HG03135 (cell line): ENCODE results near the gene GLG1.
"Not testable (repeated sequence)": the region's sequence is repeated elsewhere in the genome, so short reads cannot be mapped to it uniquely, and the experiment has no call there.

Experiments used
- ATAC-seq: cut with Tn5 transposase; IDR thresholded peaks from one replicate; pipeline ENCODE4 v1.9.1; 2021; ENCODE audit warnings: mild to moderate bottlenecking, moderate library complexity; ENCODE audit not compliant: unreplicated experiment

Gene GLG1

DNA sequence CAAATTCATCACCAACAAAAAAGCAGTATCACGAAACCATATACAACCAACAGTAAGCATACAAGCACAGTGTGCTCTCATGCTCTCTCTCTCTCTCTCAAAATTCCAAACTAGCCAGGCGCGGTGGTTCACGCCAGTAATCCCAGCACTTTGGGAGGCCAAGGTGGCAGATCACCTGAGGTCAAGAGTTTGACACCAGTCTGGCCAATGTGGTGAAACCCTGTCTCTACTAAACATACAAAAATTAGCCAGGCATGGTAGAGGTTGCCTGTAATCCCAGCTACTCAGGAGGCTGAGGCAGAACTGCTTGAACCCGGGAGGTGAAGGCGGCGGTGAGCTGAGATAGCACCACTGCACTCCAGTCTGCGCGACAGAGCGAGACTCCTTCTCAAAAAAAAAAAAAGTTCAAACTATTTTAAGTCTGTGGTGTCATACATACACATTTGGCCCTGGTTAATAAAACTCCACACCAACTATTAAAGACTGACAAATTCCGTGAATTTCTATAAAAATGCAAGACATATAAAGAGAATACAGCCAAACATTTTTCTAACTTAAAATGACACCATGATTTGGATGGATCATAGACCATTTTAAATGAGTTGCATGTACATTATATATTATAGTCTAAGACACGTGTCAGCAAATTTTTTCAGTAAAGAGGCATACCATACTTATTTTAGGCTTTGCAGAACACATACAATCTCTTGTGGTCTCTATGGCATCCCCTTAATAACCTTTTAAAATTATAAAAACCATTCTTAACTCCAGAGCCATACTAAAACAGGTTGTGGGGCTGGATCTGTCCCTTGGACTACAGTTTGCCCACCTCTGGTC lies 30.9 kb downstream of the GLG1 start:
- ATAC-seq: no peak

- no peak for ATAC-seq
These were observed 31.6 kb downstream of the GLG1 start for GRCh38 chr16:74575175-74575806.

DNA sequence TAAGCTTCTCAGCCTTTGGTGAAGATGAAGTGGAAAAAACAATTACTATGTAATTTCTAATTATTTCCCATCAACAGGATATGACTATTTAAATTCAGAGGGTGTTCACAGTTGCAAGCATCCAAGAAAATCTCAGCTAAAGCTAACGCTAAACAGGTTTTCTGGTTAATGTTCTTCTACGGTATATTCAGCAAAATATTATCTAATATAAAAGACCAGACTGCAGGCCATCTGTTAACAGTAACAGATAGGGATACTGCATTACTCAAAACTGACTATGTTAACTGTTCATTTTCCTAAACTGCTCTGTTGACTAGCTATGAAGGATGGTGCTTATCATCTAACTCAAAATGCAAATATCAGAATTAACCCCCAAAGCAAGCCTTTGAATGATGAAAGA lies 32.8 kb downstream of the GLG1 start:
- no peak for ATAC-seq

DNA sequence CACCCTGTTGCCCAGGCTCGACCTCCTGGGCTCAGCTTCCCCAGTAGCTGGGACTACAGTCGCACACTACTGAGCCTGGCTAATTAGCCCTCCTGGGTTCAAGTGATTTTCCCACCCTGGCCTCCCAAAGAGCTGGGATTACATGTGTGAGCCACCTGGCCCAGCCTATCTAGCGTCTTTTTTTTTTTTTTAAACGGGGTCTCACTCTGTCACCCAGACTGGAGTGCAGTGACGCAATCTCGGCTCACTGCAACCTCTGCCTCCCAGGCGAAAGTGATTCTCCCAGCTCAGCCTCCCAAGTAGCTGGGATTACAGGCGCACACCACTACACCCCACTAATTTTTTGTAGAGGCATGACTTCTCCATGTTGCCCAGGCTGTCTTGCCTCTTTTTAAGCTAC lies 33.3 kb downstream of the GLG1 start:
- no peak for ATAC-seq

GRCh38 chr16:74570412-74571301 lies 36.3 kb downstream of the GLG1 start:
- no peak for ATAC-seq

DNA sequence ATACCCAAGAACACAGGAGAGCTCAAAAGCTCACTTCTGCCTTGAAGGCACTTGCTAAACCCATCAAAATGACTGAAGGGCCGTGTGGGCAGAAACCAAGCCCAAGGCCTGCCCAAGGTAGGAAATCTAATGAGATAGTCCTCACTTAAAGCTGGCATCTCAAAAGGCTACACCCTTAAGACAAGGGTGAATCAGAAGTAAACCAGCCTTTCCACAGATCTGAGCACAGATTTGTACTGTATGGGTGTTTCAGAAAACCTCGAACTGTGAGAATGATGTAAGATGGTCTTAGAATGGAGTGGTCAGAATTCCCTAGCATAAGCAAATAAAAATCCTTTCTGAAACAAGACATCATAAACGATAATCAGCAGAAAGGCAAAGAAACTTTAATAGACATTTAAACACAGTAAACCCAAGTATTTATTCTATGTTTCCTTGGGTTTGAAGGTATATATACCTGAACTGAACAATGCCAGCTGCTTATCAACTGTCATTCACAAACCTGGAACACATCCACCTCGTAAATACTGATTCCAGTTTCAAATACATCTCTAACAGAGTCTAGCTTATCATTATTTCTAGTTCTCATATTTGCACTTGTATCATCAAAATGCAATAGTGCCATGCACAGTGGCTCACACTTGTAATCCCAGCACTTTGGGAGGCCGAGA lies 37.8 kb downstream of the GLG1 start:
- ATAC-seq: no peak

GRCh38 chr16:74567901-74568300 lies 39.0 kb downstream of the GLG1 start:
- no peak for ATAC-seq

- no peak for ATAC-seq
These were observed 41.5 kb downstream of the GLG1 start for GRCh38 chr16:74565378-74565777.

- ATAC-seq: no peak
These were observed 42.4 kb downstream of the GLG1 start for GRCh38 chr16:74564451-74564984.

DNA sequence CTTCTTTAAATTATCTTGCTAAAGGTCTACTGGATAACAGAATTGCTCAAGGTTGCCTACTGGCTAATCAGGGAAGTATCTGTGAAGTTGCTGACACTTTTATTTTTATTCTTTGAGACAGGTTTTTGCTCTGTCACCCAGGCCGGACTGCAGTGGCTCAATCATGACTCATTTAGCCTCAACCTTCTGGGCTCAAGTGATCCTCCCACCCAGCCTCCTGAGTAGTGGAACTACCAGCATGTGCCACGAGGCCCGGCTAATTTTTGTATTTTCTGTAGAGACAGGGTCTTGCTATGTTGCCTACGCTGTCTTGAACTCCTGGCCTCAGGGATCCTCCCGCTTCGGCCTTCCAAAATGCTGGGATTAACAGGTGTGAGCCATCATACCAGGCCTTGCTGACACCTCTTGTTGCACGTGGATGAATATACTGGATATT lies 43.1 kb downstream of the GLG1 start:
- no peak for ATAC-seq

DNA sequence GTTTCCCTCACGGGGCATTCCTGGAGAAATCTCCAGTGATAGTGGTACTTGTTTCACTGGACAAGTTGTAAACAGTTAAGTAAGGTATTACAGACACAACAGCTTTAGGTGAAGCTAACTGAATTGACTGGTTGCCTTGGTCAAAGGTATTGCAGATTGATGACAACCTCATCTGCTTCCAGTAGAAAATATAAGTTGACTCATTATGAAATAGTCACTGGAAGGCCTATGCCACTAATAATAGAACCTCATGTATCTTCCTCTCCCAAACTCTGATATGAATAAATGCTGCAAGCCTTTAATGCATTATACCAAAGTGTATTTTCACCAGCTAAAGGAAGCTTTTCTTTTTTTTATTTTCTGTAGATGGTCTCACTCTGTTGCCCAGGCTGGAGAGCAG lies 44.8 kb downstream of the GLG1 start:
- no peak for ATAC-seq

GRCh38 chr16:74561626-74562025 lies 45.3 kb downstream of the GLG1 start:
- ATAC-seq: no peak

- no peak for ATAC-seq
These were observed 46.0 kb downstream of the GLG1 start for GRCh38 chr16:74560912-74561311.

GRCh38 chr16:74558873-74559272 lies 48.0 kb downstream of the GLG1 start:
- ATAC-seq: no peak

GRCh38 chr16:74557275-74557674 lies 49.6 kb downstream of the GLG1 start:
- ATAC-seq: no peak

- ATAC-seq: no peak
These were observed 50.5 kb downstream of the GLG1 start for GRCh38 chr16:74556375-74556922.

- not testable (repeated sequence) for ATAC-seq
These were observed 54.6 kb downstream of the GLG1 start for GRCh38 chr16:74552357-74552756.

DNA sequence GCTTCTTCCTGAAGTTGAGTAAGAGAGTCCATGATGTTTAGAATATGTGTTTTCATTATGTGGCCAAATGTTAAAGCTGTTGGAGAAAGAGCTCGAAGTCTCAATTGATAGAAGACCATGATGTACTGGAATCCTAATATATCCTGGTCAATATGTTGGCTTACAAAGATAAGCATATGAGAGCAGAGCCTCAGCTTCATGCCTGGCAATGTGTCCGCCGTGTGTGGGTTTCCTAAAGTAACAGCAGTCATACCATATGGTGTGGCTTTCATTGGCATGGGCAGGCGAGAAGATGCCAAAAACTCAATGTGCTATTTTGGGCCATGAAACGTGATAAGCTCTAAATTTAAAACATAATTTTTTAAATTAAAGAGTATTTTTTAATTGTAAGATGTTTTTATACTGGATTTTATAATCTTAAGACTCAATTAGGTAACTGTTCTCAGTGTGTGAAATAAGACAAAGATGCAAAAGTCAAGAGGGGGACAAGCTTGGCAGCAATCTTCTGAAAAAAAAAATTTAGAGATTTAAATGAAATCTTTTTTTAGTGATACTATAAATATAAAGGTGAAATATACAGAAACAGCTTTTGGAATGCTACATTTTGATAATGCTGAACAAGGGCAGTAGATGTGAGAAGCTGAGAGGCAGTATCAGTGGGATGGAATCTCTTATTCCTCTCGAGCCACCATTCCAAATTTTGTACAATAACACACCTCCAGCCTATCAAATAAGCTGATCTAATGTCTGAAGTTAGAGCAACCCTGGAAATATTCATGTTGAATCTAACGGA lies 56.5 kb downstream of the GLG1 start:
- ATAC-seq: not testable (repeated sequence)

GRCh38 chr16:74546112-74546511 lies 60.8 kb downstream of the GLG1 start:
- not testable (repeated sequence) for ATAC-seq
